Stimulated activated CD4-positive, alpha-beta T cell treated with anti-CD3 and anti-CD28 coated beads, Interleukin-4, amount 100 ng/mL, for 24 hours (primary cell): ENCODE results near the gene CELF4.
A peak's percentile ranks its signal among the peaks of the same experiment; 100 is the strongest.

Experiments
- DNase-seq: peaks from one replicate; pipeline ENCODE4 v3.0.0-alpha.2; 2020

CELF4 gene

GRCh38 chr18:37545461-37546271 is 19.9 kb downstream of the CELF4 start:
- DNase-seq = no peak

- no peak for DNase-seq
These were observed 20.9 kb downstream of the CELF4 start for GRCh38 chr18:37544713-37545112.

- DNase-seq = no peak
These were observed 21.4 kb downstream of the CELF4 start for GRCh38 chr18:37544217-37544616.

DNA sequence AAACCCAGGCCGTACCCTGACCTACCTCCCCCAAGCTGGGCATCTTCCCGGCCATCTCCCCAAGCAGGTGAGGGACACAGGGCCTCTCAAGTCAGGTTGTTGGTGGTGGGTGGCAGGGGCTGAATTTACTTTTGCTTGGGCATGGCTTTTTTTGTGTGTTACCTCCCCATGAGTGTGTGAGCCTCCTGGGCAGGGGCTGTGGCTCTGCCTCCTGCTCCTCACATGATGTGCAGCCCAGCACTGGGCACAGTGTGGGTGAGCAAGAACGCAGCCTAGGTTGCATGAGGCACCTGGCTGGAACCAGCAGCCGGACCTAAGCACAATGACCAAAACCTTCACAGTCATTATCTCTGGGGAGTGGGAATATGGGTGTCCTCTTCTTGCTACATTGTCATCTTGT is 22.3 kb downstream of the CELF4 start:
- DNase-seq = no peak

DNA sequence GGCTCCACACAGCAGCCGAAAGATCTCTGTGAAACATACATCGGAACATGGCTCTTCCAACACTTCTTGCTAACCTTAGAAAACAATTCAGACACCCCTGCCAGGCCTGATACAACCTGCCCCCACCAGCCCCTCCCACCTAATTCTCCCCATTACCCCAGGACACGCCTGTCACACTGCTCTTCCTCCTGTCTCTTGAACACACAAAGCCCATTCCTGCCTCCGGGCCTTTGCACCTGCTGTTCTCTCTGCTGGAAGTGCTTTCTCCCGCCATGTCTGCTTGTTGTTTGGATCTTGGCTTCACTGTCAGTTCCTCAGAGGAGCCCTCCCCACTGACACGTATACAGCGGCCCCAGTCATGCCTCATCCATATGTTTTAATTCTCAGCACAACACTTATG is 24.1 kb downstream of the CELF4 start:
- no peak for DNase-seq

DNA sequence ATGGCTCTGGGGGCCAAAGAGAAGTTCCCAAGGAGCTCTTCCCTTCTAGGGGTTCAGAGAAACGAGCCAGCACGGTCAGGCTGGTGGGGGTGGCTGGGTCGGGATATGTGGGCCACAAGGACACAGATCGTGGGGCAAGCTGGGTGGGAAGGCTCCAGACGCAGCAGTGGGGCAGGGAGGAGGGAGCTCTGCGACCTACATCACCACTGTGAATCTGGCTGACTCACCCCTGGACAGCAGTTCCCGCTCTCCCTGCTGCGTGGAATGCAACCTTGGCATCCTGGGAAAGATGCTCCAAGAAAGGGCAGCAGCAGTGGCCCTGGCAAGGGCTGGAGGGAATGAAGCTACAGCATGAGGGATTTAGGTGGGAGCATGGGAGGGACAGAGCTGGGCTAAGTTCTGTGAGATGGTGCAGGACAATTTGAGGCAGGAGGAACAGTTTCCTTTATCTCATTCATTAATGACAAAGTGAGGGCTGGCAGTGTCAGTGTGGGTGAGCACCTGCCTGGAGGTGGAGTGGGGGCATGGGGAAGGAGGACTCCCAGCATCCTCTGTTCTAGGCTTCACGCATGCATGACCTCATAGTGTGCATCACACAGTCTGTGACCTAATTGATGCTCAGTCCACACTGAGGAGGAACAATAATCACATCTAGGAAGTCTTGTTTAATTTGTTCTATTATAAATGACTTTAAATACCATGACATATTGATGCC is 25.0 kb downstream of the CELF4 start:
- no peak for DNase-seq

- DNase-seq = no peak
These were observed 26.4 kb downstream of the CELF4 start for GRCh38 chr18:37539236-37539635.

DNA sequence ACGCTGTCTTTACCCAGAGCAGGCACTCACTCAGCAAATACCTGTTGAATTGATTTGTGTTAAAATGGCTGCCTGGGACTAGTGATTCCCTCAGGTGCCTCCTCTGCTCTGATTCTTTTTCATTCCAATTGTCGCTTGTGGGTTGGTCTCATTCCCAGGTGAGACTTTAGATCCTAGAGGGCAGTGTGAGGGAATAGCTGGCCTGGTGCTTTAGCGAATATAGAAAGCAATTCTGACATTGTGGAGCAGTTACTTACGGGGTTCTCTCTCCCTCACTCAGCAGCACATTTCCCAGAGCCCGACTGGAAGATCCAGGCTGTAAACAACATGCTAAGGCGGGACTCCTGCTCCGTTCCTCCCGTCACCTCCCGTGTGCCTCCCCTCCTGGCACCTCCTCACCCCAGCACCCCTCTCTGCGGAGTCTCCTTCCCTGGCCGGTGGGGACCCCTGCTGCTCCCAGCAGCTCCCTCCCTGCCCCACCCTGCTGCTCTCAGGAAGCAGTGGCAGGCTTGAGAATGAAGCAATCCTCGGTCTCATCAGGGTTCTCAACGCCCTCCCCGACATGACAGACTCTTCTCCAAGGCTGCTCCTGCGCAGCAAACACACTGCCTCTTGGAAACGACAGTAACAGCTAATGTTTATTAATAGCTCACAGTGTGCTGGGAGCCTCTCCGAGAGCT is 26.9 kb downstream of the CELF4 start:
- DNase-seq = no peak

DNA sequence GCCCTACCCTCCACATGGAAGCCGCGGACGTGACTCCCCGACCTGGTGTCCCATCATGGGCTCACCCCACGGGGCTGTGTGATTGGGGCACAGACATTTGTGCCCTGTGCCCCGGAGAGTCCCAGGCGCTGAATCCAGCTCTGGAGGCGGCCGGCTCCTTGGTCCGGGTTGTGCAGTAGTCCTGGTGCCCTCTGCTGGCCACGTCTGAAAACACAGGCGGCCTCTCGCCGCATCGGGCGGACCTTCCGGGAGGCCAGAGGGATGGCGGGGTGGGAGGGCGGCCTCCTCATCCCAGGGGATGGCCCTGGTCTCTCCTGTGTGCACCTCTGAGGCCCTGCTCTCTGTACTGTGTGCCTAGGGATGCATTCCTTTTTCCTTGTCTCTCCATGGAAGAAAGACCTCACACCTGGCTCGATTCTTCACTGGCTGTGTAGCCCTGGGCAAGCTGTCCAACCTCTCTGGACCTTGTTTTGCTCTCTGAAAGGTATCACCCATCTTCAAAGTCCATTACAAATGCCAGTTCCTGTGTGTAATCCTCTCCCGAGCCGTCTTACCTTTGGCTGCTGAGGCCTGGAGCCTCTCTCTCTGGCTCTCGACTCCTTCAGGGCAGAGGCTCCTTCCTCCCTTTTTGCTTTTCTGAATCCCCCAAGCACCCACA is 27.6 kb downstream of the CELF4 start:
- DNase-seq = peak; percentile 35

DNA sequence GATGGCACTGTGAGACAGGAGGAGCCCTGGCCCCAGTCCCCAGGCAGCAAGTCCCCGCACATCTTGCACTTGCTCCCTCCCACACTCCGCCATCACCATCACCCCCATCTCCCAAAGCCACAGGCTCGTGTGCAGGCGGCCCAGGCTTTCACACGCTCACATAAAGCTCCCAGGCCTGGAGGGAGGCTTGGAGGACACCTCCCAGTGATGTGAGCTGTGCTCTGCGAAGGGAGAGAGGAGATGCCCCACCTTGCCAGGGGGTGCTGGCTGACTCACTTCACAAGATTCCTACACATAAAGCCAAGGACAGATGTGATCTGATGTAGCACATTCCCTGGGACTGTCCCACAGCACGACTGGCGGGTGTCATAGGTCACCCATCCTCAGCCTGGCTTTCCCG is 28.9 kb downstream of the CELF4 start:
- DNase-seq = no peak

- DNase-seq = no peak
These were observed 29.6 kb downstream of the CELF4 start for GRCh38 chr18:37535968-37536367.

GRCh38 chr18:37534627-37535026 is 31.0 kb downstream of the CELF4 start:
- DNase-seq = no peak

DNA sequence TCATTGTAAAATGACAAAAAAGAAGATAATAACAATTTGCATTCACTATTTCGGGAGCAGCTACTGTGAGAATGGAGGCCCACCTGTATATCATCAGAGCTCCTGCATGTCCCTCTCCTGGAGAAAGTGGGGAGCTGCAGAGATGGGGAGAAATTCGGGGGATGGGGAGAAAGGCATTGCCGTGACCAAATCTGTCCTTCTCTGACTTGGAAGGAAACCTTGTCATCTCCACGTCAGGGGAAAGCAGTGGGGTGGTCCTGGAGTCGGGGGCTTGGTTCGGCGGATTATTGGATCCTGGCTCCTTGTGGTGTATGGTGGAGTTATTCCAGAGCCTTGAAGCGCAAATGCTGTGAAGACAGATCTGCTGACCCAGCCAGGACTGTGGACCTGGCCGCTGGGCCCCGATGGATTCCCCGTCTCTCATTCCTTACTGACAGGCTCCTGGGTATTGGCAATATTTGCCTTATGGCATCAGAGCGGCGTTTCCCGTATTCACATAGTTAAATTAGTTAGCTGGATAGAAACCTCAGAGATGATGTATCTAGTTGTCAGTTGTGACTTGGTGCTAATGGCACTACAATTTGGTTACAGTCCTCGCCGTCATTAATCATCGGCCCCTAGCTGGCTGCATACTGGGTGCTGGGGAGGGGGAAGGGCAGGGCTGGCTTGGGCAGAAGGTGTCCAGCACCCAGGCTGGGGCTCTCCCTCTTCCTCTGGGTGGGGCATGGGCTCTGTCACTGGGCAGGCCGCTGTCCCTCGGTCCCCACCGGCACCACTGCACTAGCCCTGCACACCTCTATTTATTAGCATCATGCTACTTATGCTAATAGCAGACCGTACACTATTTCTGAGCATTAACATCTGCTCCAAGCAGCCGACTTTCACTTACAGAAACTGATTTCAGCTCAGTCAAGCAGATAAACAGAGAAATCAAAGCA is 31.7 kb downstream of the CELF4 start:
- no peak for DNase-seq

DNA sequence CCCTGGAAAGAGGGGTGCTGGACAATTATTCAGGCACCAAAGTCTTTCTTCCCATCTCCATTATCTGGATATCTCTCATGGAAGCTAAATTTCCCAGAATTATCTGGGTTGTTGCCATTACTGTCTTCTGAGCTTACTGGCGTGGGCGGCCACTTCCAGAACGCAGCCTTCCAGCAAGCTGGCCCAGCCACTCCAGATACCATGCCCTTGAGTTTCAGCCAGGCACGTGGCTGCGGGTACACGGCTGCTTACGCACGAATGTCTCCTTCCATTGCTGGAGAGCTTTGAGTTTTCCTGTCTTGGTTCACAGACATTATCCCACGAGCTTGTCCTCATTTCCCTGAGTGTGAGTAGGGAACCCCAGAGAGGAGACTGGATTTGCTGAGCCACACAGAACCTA is 32.7 kb downstream of the CELF4 start:
- no peak for DNase-seq

DNA sequence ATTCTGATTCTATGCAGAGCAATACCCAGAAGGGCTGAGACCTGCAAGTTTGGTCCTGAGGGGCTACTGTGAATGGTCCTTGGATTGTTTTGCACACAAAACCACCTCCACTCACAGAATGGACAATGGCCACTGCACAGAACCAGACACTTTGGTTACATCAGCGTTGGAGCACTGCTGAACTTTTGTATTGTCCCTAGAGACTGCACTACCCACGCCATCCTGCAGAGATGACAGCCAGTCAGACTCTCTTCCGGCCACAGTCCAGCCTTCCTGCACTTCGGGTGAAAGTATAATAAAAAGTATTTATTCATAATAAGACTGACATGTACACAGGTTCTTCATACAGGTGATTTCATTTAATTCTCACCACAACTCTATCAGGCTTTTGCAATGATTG is 35.7 kb downstream of the CELF4 start:
- no peak for DNase-seq

DNA sequence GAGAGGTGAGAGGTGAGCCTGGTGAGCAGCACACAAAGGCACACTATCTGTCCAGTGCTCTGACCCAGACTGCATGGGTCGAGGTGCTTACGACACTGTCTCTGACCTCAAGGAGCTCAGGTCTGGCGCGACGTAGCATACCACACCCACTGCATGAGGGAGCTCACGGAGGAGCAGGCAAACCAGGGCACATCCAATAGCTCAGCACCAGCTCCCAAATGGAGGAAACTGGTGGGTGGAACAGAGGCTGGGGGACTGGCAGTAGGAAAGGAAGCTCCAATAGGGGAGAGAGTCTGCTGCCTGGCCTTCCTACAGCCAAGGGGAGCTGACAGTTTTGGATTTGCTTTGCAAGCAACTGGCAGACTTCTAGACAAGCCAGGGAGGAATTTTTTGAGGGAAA is 36.3 kb downstream of the CELF4 start:
- no peak for DNase-seq

DNA sequence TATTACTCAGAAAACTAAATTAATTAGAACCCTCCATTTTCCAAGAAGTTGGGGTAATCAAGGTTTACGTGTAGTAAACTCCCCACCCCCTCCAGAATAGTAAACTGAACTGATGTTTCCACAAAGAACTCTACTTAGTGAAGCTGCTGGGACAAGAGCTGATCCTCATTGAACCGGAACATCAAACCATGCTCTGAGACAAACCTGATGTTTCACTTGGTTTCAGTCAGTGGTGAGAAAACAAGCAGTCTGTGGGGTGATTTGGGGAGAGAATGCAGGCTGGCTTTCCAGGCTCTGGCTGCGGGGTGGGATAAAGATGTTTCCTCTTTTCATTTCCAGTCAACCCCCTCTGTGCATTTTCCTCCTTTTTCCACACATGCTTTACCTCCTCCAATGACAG is 38.2 kb downstream of the CELF4 start:
- DNase-seq = no peak

- DNase-seq = no peak
These were observed 40.4 kb downstream of the CELF4 start for GRCh38 chr18:37525262-37525585.

DNA sequence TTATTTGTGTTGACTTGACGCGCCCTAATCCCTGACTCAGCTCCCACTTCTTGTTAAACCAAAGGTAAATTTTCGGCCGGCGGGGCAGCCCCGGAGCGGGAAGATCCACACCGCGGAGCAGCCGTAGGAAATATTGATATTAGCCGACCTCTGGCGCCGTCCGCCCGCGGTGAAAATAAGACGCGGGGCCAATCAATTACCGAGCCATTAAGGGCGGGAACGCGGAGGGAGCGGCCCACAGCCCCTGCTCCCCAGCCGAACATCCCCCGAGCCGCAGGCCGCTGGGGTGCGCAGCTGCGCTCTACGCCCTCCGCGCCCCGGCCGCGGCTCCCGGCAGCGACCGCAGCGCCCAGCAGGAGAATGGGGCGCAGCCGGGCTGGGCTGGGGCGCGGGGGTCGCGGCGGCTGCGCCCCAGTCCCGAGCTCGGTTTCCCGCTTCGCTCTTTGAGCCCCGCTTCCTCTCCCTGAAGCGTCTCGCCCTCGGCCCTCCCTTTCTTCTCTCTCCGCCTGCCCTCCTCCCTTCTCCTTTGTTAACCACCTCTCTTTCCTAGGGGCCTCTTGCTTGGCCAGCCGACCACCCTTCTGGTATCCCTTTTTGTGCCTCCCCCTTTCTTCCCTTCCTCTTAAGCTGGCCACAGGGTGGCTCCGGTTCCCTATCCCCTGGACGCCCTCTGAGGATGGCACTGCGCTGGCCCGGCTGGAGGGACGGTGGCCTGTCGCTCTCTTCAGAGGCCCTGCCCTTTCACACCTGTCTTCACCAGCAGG is 40.9 kb downstream of the CELF4 start:
- DNase-seq = no peak

DNA sequence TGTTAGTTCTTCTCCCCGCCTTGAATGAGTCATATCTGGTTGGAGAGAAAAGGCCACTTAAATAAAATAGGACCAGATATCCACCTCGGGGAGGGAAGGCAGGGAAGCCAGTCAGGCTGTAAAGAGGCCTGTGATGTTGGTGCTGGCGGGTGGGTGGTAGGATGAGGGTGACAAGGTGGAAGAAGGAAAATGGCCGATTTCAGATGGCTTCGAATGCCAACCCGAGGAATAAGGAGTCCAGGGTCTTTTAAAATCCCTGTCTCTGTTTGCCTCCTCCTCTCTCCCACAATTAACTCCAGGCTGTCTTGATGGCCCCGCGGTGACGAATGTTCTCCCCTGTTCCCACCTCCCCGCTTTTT is 41.5 kb downstream of the CELF4 start:
- no peak for DNase-seq
